Astrocyte (in vitro differentiated cells and primary cell): ENCODE measurements around the gene DOCK3.

Source experiments
- CTCF ChIP-seq: IDR thresholded peaks from 2 replicates; pipeline ENCODE4 v1.5.1; 2011; ENCODE audit warnings: low read depth, mild to moderate bottlenecking, inconsistent platforms, low read length, moderate library complexity; ENCODE audit not compliant: insufficient read depth
- EZH2 ChIP-seq: IDR thresholded peaks from 2 replicates; pipeline ENCODE4 v1.6.1; 2012; ENCODE audit warnings: mild to moderate bottlenecking, low read length, inconsistent platforms; ENCODE audit not compliant: insufficient read depth

GRCh38 chr3:51336261-51336660 lies 661.5 kb downstream of the DOCK3 start:
- no peak for TF ChIP-seq CTCF
- no peak for TF ChIP-seq EZH2
